HG03196 (cell line): ENCODE data around the gene ZBTB7B.
A peak's percentile ranks its signal among the peaks of the same experiment; 100 is the strongest.
"Not testable (repeated sequence)": the region's sequence is repeated elsewhere in the genome, so short reads cannot be mapped to it uniquely, and the experiment has no call there.

ENCODE experiments used
- ATAC-seq: cut with Tn5 transposase; IDR thresholded peaks from one replicate; pipeline ENCODE4 v1.9.1; 2021; ENCODE audit not compliant: unreplicated experiment

Gene ZBTB7B

DNA sequence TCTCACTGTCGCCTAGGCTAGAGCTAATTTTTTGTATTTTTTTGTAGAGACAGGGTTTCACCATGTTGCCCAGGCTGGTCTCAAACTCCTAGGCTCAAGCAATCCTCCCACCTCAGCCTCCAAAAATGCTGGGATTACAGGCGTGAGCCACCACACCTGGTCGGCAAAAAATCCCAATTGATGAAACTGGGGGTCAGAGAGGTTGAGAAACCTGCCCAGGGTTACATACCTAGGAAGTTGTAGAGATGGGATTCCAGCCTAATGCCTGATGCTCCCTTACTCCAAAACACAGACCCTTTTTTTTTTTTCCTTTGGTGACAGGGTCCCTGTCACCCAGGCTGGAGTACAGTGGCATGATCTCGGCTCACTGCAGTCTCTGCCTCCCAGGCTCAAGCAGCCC lies 15.9 kb upstream of the ZBTB7B start:
- ATAC-seq = not testable (repeated sequence)

DNA sequence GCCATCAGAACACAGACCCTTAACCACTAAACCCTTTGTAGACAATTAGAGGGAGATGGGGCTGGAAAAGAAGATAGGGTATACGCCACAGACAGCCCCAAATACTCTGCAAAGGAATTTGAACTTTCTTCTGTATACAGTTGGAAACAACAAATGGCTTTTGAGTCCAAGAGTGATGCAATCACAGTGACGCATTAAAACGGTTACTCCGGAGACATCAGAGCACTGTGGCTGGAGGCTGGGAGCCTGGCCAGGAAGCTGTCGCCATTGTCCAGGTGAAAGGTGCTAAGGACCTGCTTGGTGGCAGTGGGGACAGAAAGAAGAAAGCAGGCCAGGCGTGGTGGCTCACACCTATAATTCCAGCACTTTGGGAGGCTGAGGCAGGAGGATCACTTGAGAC lies 15.3 kb upstream of the ZBTB7B start:
- no peak for ATAC-seq

DNA sequence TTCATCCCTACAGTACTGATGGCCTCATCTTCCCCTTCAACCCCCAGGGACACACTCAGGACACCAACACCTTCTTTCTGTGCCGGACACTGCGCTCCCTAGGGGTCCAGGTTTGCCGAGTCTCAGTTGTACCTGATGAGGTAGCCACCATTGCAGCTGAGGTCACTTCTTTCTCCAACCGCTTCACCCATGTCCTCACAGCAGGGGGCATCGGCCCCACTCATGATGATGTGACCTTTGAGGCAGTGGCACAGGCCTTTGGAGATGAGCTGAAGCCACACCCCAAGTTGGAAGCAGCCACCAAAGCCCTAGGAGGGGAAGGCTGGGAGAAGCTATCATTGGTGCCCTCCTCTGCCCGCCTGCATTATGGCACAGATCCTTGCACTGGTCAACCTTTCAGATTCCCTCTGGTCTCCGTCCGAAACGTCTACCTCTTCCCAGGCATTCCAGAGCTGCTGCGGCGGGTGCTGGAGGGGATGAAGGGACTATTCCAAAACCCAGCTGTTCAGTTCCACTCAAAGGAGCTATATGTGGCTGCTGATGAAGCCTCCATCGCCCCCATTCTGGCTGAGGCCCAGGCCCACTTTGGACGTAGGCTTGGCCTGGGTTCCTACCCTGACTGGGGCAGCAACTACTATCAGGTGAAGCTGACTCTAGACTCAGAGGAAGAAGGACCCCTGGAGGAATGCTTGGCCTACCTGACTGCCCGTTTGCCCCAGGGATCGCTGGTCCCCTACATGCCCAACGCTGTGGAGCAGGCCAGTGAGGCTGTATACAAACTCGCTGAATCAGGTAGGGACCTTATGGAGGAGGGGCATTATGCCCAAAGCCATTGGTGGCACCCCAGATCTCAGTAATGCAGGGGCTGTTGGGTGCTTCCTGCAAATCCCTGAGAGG lies 14.3 kb upstream of the ZBTB7B start:
- no peak for ATAC-seq

DNA sequence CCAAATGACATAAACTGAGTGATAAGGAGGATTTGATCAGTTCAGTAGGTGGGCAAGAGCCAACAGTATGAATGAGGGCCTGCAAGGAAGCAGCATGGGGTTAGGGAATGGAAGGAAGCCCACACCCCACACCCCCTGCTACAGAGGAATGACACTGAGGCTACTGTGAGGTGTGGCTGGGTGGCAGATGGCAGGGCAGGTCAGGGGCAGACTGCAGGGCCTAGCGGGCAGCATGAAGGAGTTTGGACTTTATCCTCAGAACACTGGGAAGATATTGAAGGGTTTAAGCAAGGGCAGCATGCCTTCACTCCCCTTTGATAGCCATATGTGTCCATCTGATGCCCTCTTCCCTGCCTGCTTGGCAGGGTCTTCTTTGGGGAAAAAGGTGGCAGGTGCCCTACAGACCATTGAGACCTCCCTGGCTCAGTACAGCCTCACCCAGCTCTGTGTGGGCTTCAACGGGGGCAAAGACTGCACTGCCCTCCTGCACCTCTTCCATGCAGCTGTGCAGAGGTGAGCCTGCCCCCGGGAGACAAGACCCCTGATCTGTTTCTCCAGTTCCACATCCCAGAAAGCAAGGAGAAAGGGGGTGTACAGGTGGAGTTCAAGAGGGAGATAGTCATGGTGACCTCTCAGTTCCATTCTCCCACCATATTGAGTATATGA lies 13.3 kb upstream of the ZBTB7B start:
- ATAC-seq = no peak

DNA sequence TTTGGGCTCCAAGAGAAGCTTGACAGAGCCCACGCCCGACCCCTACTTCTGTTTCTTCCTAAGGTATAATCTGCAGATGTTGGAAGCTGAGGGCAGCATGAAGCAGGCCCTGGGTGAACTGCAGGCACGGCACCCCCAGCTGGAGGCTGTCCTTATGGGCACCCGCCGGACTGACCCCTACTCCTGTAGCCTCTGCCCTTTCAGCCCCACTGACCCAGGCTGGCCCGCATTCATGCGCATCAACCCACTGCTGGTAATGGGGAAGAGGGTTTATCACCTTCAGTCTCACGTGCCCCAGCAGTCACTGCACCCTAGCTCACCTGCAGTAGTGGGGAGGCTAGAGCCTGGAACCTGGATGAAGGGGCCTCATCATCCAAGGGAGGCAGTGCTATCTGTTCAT lies 12.3 kb upstream of the ZBTB7B start:
- no peak for ATAC-seq

DNA sequence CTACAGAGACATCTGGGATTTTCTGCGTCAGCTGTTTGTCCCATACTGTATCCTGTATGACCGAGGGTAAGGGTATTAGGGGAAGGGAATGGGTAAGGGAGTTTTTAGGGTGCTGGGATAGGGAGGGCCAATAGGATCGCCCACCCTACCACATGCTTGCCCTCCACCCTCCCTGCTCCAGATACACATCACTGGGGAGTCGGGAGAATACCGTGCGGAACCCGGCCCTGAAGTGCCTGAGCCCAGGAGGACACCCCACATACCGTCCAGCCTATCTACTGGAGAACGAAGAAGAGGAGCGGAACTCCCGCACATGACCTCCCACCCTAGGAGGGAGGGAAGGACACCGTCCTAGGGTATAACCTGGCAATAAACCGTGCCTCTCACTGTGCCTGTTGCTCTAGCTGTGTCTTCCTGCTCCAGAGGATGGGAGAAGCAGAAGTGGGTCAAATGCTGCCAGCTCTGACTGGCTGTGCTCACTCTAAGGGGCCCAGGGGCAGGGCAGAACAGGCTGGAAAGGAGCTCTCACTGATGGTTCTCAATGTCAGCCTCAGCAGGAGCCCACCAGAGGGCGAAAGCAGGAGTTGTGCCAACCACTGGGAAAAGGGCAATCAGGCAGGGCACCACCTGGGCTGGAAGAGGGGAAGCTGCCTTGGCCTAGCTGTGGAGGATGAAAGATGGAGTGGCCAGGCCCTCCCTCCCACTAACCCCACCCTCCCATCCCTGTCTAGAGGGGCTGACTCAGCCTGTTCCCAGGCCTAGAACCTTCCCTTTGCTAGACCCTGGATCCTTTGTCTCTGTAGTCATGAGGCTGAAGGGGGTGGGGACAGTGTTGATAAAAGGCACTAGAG lies 9.7 kb upstream of the ZBTB7B start:
- no peak for ATAC-seq

DNA sequence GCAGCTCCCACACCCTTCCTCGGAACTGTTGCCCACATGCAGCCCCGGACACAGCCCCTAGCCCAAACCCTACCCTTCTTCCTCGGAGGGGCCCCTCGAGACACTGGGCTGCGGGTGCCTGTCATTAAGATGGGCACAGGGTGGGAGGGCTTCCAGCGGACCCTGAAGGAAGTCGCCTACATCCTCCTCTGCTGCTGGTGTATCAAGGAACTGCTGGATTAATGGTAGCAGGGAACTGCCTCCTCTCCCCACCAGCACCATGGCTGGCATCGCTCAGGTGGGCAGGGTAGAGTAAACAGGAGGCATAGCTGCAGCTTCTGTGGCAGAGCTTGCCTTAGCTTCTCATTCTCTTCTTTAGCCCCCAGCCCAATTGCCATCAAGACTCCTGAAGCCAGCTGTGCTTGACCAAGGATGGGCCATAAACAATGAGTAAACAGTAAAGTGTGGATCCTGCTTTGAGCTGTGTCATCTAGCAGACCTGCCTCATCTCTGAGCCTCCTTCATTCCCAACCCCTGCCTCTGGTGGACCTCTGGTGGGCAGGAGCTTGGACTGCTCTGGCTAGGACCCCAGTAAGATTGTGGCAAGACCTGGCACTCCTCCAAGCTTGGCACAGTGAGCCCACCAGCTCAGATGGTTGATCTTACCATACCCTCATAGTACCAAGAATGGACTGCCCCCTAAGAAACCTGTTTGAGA lies 8.9 kb upstream of the ZBTB7B start, which contains the start of gene LENEP:
Gene LENEP (plus strand): TSS at position 15 of the 697 bp plus-strand sequence. CDS start 22 bp downstream, at position 37.
- ATAC-seq = no peak

DNA sequence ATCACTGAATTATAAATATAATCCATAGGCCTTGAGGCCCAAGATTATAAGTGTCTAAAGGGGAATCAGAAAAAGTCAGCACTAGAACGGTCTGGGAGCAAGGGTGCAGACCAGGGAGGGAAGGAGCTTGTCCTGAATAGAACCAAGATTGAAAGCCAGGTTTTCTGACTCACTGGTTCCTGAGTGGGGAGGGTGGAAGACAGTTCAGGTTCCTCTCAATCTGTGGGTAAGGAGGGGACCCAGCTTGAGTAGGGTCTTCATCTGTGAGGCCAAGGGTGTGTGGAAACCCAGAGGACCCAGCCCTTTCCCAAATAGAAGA lies 8.4 kb upstream of the ZBTB7B start:
- ATAC-seq = no peak

DNA sequence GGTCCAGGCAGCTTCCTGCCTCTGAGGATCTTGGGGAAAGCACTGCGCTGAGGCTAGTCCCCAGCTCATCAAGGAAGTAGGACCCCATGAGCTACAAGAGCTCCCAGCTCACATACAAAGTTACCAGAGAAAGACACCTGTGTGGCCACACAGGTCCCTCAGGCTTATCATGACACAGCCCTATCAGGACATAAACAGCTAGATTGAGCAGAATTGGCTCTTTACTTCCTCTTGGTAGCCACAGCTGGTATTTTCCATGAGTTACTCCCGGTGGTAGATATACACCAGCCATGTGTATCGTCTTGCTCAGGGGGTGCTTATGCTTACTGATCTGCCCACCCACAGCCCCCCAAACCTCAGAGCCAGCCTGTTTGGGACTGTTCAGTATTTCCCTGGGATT lies 8.0 kb upstream of the ZBTB7B start:
- no peak for ATAC-seq

DNA sequence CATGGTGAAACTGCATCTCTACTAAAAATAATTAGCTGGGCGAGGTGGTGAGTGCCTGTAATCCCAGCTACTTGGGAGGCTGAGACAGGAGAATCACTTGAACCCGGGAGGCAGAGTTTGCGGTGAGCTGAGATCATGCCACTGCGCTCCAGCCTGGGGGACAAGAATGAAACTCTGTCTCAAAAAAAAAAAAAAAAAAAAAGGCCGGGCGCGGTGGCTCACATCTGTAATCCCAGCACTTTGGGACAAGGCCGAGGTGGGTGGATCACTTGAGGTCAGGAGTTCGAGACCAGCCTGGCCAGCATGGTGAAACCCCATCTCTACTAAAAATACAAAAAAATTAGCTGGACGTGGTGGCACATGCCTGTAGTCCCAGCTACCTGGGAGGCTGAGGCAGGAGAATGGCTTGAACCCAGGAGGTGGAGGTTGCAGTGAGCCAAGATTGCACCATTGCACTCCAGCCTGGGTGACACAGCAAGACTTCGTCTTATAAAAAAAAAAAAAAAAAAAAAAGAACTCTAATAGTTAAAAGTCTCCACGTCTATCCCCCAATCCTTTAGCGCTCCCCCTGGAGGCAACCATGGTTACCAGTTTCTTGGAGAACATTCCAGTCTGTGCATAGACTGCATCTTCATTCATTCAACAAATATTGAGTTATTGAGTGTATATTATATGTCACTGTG lies 7.2 kb upstream of the ZBTB7B start:
- not testable (repeated sequence) for ATAC-seq

DNA sequence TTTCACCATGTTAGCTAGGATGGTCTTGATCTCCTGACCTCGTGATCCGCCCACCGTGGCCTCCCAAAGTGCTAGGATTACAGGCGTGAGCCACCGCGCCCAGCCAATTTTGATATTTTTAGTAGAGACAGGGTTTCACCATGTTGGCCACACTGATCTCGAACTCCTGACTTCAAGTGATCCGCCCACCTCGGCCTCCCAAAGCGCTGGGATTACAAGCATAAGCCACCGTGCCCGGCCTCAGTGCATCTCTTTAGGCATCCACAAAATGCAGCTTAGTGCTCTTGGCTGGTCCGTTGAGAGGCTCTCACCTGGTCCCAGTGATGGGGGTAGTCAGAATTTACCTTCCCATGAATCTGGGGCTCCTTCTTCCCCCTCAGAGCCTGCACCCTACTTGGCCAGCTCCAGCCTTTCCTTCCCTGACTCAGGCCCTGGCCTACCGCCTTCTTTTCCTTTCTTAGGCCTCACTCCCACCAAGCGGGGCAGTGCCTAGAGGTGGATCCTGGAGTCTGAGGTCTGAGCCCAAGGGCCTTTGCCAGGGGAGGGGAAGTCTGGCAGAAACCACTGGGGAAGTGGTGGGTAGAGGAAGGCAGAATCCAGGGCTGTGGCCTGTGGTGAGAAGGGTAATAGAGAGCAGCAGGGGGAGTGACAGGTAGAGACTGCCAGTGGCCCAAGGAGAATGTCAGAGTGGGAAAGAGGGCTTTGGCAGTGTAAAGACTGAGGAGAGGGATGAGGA lies 5.5 kb upstream of the ZBTB7B start:
- ATAC-seq = no peak

DNA sequence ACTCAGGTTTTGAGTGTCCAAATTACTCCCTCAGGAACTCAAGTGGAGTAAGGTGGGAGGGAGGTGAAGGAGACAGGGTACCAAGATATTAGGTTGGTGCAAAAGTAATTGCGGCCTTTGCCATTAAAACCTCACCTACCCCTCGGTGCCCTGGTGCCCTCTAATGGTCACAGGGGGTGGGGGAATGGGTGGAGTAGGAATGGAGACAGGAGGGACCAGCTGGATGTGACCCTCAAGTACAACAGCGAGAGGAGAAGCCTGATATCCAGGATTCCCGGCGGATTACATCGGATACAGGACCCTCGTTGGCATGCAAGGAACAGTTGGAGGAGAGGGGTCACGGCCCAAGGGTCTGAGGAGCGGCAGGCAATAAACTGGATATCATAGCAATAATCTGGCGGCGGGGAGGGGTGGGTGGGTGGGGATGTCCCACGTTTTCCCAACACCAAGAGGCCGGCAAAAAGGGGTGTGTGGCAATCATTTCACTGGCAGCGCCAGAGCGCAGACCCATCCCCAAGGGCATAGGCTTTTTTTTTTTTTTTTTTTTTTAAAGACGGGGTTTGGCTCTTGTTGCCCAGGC lies 4.3 kb upstream of the ZBTB7B start:
- no peak for ATAC-seq

DNA sequence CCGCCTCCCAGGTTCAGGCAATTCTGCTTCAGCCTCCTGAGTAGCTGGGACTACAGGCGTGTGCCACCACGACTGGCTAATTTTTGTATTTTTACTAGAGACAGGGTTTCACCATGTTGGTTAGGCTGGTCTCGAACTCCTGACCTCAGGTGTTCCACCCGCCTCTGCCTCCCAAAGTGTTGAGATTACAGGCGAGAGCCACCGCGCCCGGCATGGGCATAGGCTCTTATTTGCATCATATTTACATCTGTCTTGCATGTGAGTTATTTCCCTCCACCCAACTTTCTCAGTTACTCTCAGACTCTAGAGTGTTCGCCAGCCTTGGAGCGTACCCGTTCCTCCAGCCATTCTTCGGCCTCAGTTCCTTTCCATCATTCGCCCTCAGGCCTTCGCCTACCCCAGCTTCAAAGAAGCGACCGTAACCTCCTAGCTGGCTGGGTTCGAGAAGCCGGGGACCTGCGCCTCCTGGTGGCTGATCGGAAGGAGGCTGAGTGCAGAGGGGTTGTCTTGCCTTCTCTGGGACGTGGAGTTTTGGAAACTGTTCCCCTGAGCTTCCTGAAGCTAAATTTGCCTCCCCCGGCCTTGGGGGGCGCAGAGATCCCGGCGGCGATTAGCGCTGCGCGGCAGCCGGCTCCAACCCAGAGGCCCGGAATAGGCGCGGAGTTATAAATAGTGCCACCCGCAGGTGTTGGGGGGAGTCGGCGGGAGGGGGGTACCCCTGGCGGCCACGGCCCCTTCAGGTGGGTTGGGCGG lies 3.6 kb upstream of the ZBTB7B start:
- ATAC-seq = no peak

DNA sequence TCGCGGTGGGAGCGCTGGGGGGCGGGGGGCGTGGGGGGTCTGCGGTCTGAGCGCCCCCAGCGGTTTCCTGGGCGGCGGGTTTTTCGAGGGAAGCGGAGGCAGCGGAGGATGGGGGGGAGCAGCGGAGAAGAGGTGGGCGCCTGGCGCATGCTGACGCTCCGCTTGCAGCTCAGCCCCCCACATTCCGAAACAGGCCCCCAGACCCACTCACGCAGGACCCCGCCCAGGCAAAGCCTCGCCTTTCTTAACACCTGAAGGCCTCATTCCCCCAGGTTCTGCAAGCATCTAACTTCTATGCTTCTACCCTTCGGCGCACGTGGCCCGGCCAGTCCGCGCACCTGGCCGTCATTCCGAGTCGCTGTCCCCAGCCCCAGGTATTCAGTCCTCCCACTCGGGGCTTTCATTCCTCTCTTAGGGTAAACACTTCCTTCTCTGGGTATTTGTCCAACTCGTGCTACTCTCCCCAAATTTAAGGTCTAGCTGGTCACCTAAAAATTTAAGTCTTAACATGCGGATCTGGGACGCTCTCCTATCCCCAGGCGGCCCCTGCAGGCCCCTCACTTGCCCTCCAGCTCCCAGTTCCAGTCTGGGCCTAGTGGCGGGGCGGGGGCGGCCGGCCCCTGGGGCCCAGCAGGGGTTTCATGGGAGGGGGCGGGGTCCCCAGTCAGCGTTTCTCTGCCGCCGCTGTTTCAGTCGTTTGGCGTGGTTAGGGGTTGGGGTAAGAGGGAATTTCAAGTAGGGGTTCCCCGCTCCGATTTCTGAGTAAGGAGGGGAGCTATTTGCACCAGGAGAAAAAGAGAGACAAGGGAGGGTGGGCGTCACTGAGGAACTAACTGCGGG lies 2.8 kb upstream of the ZBTB7B start:
- ATAC-seq = no peak

DNA sequence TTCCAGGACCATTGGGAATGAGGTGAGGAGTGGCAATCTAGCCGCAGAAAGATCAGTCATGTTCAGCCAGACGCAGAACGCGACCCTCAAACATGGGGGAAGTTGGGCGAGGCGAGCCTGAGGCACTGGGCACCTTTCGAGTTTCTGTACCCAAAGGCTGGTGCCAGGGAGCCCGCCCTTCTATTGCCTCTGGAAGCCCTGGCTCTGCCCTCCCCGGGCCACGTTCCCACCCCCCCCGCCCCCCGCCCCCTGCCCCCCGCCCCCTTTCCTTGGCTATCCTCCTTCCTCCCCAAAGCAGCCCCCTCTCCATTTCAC lies 2.2 kb upstream of the ZBTB7B start:
- no peak for ATAC-seq

DNA sequence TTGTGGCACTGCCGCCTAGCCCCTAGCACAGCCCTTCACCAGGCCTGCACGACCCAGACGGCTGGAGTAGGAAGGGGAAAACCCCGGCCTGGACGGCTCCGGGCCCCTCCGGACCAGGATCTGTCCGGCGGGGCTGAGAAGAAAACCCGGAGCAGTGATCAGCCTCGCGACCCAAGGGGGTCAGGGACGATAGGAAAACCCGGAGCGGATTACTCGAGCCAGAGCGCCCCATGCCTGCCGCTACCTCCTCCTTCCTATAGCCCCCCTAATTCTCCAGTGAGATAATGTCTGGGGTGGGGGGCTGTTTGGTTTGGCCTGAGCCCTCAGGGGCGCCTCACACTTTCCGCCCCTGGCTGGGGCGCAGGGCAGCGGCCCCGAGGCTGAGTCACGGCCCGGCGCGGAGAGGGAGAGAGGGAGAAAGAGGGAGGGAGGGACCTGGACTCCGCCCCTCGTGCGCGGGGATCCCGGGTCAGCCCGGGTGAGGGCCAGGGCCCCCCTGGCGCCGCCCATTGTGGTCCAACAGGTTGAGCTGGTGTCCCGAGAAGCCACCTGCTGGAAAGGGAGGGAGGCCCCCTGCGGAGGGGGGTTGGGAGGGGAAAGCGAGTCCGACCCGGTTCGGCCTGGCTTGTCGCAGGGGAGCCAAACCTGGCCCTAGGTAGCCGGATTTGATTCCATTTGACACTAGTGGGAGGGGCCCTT lies 1.7 kb upstream of the ZBTB7B start:
- peak; percentile 35 for ATAC-seq

DNA sequence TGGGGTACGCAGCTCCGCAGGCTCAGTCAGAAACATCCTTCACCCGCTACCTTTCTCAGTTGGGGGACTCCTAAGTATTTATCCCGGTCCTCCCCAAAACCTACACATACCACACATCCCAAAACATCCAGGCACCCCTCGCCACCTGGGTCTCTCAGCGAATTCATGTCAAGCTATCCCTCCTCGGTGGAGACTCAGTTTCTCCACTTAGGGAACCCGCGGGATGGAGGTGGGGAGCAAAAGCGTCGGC lies 1.3 kb upstream of the ZBTB7B start:
- ATAC-seq = no peak
